HL-60 (cell line): ENCODE results near the gene IRAK1.

Experiments
- DNase-seq, 2 experiments: peaks; one replicate each; pipeline ENCODE4 v3.0.0-alpha.2; 2010 to 2020; ENCODE audit warnings: low read depth in 1 of 2, low spot score in 1 of 2
- H3K27ac ChIP-seq: fragments of 250-450 bp; sonication (Bioruptor Pico); replicated peaks from 2 replicates; pipeline ENCODE4 v1.5.1; 2020; ENCODE audit warnings: mild to moderate bottlenecking, moderate library complexity
- H3K27me3 ChIP-seq: fragments of 250-450 bp; sonication (Bioruptor Pico); 2 replicates; pipeline ENCODE4 v1.5.1; 2021; ENCODE audit warnings: mild to moderate bottlenecking, moderate library complexity; ENCODE audit not compliant: insufficient read depth, poor library complexity, severe bottlenecking
- H3K4me3 ChIP-seq: replicated peaks from 2 replicates; pipeline ENCODE4 v1.5.1; 2011; ENCODE audit warnings: mild to moderate bottlenecking, control low read depth, low read length; ENCODE audit not compliant: insufficient read depth
- CTCF ChIP-seq: IDR thresholded peaks from one replicate; pipeline ENCODE4 v1.5.1; 2011; ENCODE audit warnings: low read length, control low read depth, inconsistent platforms; ENCODE audit not compliant: insufficient read depth
- GABPA ChIP-seq: IDR thresholded peaks from 2 replicates; pipeline ENCODE4 v1.6.1; 2012; ENCODE audit warnings: low read depth
- POLR2AphosphoS5 ChIP-seq: IDR thresholded peaks from 2 replicates; pipeline ENCODE4 v1.6.1; 2012; ENCODE audit warnings: low read depth
- REST ChIP-seq: IDR thresholded peaks from 2 replicates; pipeline ENCODE4 v1.6.1; 2012; ENCODE audit warnings: low read depth; ENCODE audit not compliant: insufficient replicate concordance
- SPI1 ChIP-seq: IDR thresholded peaks from 2 replicates; pipeline ENCODE4 v1.6.1; 2012; ENCODE audit warnings: low read depth, mild to moderate bottlenecking, borderline replicate concordance

The IRAK1 gene

GRCh38 chrX:153965406-153965805 is 54.3 kb downstream of the IRAK1 start:
- DNase-seq = no peak
- Histone ChIP-seq H3K4me3 (no peak overlapping the region), H3K27ac (no peak overlapping the region), H3K27me3 (no peaks in the 10 kb centered on the region)
- no peak for TF ChIP-seq CTCF

GRCh38 chrX:153964105-153964504 is 55.6 kb downstream of the IRAK1 start:
- H3K27ac ChIP-seq = no peak overlapping the region
- no peak for DNase-seq
- H3K4me3 ChIP-seq = no peak overlapping the region
- no peaks in the 10 kb centered on the region for H3K27me3 ChIP-seq
- TF ChIP-seq POLR2AphosphoS5 (no peak), CTCF (no peak), SPI1 (no peak), REST (no peak), GABPA (no peak)

- TF ChIP-seq CTCF (no peak), SPI1 (no peak), GABPA (no peak), POLR2AphosphoS5 (no peak), REST (no peak)
- no peak for DNase-seq
- Histone ChIP-seq H3K4me3 (no peak overlapping the region), H3K27ac (no peak overlapping the region), H3K27me3 (no peaks in the 10 kb centered on the region)
Observed at GRCh38 chrX:153963546-153963945, 56.2 kb downstream of the IRAK1 start.

- DNase-seq = no peak
- no peaks in the 10 kb centered on the region for H3K27me3 ChIP-seq
- no peak overlapping the region for H3K4me3 ChIP-seq
- H3K27ac ChIP-seq = no peak overlapping the region
- TF ChIP-seq REST (no peak), POLR2AphosphoS5 (no peak), CTCF (no peak), SPI1 (no peak), GABPA (no peak)
Observed at GRCh38 chrX:153961292-153961691, 58.4 kb downstream of the IRAK1 start.
